ENCODE results near the gene DGKE. TPM values are rescaled to one million over a fixed set of nuclear protein-coding genes. Genes with fewer than 3 reads are reported as not detected.

The DGKE gene
- total RNA-seq, 1 experiment from 2014 or later: 8.5 TPM

DNA sequence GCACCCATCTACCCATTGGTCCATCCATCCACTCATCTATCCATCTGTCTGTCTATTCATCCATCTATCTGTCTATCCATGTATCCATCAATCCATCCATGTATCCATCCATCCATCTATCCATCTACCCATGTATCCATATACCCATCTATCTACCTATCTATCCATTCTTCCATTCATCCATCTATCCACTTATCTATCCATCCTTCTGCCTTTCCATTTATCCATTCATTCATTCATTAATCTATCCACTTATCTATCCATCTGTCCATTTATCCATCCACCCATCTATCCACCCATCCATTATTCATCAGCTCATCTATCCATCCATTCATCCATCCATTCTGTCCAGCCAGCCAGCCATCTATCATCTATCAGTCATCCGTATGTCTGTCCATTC lies 58.4 kb downstream of the DGKE start (continued):
- TF ChIP-seq ZNF281 (CRISPR knock-in tag; IDR thresholded peaks at IDR 0.05) (no peak), TEAD1 (CRISPR knock-in tag; IDR thresholded peaks at IDR 0.05) (no peak), CBFB (CRISPR knock-in tag; IDR thresholded peaks at IDR 0.05; ENCODE audit: low read depth) (no peak), ZNF317 (CRISPR knock-in tag; IDR thresholded peaks at IDR 0.05; ENCODE audit: borderline replicate concordance, low read depth) (no peak)

DNA sequence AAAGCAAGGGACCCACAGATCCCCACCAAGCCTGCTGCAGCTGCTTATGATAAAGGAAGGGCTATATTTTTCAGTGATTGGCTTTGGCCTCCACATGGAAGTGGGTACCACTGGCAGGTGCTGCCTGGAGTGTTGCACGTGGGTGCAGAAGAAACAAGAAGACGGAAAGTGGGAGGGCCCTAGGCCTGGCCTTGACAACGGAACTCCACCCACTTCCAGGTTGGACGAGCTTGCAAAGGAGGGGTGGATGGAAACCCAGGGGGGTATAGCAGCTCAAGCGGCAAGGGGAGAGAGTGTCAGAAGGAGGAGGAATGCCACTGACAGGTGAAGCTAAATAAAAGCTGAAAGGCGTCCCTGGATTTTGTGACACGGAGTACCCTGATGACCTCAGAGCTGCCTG lies 59.6 kb downstream of the DGKE start:
- POLR2A ChIA-PET: no interaction called here
- CTCF ChIA-PET: interaction anchor here (0.7 to 1.0 kb wide), 2 partner anchors 20 to 74 kb away, joined by 3 to 5 read pairs; partner anchors contain the start of gene TRIM25
- H3K27ac Mint-ChIP-seq: peak overlapping the region; percentile 27; the same call in 1 of the 2 replicates
- H3K9me3 Mint-ChIP-seq: peaks cover 7% of the 10 kb centered on the region
- H3K27me3 Mint-ChIP-seq (ENCODE audit: low read depth): no peaks in the 10 kb centered on the region
- TF ChIP-seq ZNF532 (CRISPR knock-in tag; IDR thresholded peaks at IDR 0.05; ENCODE audit: borderline replicate concordance) (no peak), ZNF281 (CRISPR knock-in tag; IDR thresholded peaks at IDR 0.05) (no peak), NR2C2 (CRISPR knock-in tag; IDR thresholded peaks at IDR 0.05) (no peak), KAT7 (CRISPR knock-in tag; IDR thresholded peaks at IDR 0.05; ENCODE audit: borderline replicate concordance) (no peak), TEAD4 (CRISPR knock-in tag; IDR thresholded peaks at IDR 0.05) (no peak), IRF2 (CRISPR knock-in tag; IDR thresholded peaks at IDR 0.05; ENCODE audit: borderline replicate concordance, low read depth) (no peak)
- TF ChIP-seq, protein P1, sequence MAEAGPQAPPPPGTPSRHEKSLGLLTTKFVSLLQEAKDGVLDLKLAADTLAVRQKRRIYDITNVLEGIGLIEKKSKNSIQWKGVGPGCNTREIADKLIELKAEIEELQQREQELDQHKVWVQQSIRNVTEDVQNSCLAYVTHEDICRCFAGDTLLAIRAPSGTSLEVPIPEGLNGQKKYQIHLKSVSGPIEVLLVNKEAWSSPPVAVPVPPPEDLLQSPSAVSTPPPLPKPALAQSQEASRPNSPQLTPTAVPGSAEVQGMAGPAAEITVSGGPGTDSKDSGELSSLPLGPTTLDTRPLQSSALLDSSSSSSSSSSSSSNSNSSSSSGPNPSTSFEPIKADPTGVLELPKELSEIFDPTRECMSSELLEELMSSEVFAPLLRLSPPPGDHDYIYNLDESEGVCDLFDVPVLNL (CRISPR knock-in tag; IDR thresholded peaks at IDR 0.05; ENCODE audit: borderline replicate concordance, low read depth): no peak
- ATAC-seq (peak; percentile 17), DNase-seq (ENCODE audit: low spot score) (no peak)
- peaks cover 13% of the 10 kb centered on the region for H3K4me1 Mint-ChIP-seq
- peaks cover 60% of the 10 kb centered on the region for H3K36me3 Mint-ChIP-seq
- no peak overlapping the region for H3K4me3 Mint-ChIP-seq

DNA sequence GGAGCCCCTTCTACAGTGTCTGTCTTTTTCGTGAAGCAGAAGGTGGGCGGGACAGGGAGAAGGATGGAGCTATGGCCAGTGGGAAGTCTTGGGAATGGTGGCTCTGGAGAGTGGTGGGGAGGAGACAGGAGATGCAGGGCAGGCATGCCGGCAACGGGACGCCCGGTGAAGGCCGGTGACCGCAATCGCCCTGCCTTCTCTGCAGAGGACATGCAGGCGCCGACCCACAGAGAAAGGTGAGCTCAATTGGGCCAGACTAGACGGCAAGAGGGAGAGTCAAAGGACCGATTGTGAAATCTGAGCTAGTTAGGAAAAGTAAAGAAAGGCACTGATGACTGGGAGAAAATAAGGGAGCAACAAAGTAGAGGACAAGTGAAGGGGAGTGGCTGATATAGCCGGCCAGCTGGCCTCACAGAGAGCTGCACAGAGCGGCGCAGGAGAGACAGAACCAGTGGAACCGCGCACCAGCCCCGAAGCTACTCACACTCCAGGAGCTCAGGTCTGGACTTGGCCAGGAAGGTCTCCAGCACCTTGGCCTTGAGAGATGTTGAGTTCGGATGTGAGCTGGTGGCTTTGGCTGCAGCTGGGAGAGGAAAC lies 61.0 kb downstream of the DGKE start:
- no peak for DNase-seq (ENCODE audit: low spot score)
- Mint-ChIP-seq H3K4me1 (peaks cover 13% of the 10 kb centered on the region), H3K36me3 (peaks cover 55% of the 10 kb centered on the region), H3K9me3 (no peaks in the 10 kb centered on the region), H3K27ac (0 out of 2 replicates have a peak overlapping the region, but pooled peaks have one; percentile 38), H3K27me3 (ENCODE audit: low read depth) (no peaks in the 10 kb centered on the region), H3K4me3 (no peak overlapping the region)
- ChIA-PET CTCF (interaction anchor here (0.8 to 1.8 kb wide), 4 partner anchors 19 to 75 kb away, joined by 3 to 9 read pairs (median 4); partner anchors contain the start of genes COIL and TRIM25), POLR2A (no interaction called here)
- ATAC-seq: no peak
- no peak for TF ChIP-seq OVOL2 (CRISPR knock-in tag; IDR thresholded peaks at IDR 0.05; ENCODE audit: borderline replicate concordance)
- TF ChIP-seq, protein P2, sequence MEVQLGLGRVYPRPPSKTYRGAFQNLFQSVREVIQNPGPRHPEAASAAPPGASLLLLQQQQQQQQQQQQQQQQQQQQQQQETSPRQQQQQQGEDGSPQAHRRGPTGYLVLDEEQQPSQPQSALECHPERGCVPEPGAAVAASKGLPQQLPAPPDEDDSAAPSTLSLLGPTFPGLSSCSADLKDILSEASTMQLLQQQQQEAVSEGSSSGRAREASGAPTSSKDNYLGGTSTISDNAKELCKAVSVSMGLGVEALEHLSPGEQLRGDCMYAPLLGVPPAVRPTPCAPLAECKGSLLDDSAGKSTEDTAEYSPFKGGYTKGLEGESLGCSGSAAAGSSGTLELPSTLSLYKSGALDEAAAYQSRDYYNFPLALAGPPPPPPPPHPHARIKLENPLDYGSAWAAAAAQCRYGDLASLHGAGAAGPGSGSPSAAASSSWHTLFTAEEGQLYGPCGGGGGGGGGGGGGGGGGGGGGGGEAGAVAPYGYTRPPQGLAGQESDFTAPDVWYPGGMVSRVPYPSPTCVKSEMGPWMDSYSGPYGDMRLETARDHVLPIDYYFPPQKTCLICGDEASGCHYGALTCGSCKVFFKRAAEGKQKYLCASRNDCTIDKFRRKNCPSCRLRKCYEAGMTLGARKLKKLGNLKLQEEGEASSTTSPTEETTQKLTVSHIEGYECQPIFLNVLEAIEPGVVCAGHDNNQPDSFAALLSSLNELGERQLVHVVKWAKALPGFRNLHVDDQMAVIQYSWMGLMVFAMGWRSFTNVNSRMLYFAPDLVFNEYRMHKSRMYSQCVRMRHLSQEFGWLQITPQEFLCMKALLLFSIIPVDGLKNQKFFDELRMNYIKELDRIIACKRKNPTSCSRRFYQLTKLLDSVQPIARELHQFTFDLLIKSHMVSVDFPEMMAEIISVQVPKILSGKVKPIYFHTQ (CRISPR knock-in tag; IDR thresholded peaks at IDR 0.05): no peak
- TF ChIP-seq ZNF138 (CRISPR knock-in tag; conservative IDR thresholded peaks at IDR 0.05): no peak

Data from WTC11 (cell line).